Measurements from ENCODE around the gene STOX1. TPM values are rescaled to one million over a fixed set of nuclear protein-coding genes. Genes with fewer than 3 reads are reported as not detected.

The STOX1 gene
- total and polyA plus RNA-seq, 2 donors (not counting 1 experiment from before 2014, with no cell fraction given): under 0.01 to 0.05 TPM

- TF ChIP-seq, protein P1, sequence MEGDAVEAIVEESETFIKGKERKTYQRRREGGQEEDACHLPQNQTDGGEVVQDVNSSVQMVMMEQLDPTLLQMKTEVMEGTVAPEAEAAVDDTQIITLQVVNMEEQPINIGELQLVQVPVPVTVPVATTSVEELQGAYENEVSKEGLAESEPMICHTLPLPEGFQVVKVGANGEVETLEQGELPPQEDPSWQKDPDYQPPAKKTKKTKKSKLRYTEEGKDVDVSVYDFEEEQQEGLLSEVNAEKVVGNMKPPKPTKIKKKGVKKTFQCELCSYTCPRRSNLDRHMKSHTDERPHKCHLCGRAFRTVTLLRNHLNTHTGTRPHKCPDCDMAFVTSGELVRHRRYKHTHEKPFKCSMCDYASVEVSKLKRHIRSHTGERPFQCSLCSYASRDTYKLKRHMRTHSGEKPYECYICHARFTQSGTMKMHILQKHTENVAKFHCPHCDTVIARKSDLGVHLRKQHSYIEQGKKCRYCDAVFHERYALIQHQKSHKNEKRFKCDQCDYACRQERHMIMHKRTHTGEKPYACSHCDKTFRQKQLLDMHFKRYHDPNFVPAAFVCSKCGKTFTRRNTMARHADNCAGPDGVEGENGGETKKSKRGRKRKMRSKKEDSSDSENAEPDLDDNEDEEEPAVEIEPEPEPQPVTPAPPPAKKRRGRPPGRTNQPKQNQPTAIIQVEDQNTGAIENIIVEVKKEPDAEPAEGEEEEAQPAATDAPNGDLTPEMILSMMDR (conservative IDR thresholded peaks at IDR 0.05 in 1 of 2, IDR thresholded peaks at IDR 0.05 in 1 of 2; ENCODE audit: low read depth in 1 of 2, low read length in 2 of 2): no peak
- TF ChIP-seq EZH2 (IDR thresholded peaks at IDR 0.05; ENCODE audit: low read length, missing control alignments): no peak
- no peaks in the 10 kb centered on the region for H4K20me1 ChIP-seq (ENCODE audit: control insufficient read depth, extremely low read depth, insufficient read depth, low read length)
- no peak overlapping the region for H2AFZ ChIP-seq (ENCODE audit: low read length)
- no peaks in the 10 kb centered on the region for H3K79me2 ChIP-seq (ENCODE audit: control insufficient read depth, insufficient read depth, low read length)
- no peak overlapping the region for H3K9ac ChIP-seq (ENCODE audit: insufficient read depth, low read length)
- H3K4me2 ChIP-seq (ENCODE audit: extremely low read depth, insufficient read depth, low read length): no peak overlapping the region
- no peak overlapping the region for H3K4me3 ChIP-seq (replicated peaks in 1 of 4; ENCODE audit: control extremely low read depth in 1 of 4, insufficient read depth in 1 of 4, low read depth in 3 of 4, low read length in 4 of 4)
- H3K4me1 ChIP-seq (ENCODE audit: control insufficient read depth, extremely low read depth, insufficient read depth, low read length): no peaks in the 10 kb centered on the region
- peaks cover 3% of the 10 kb centered on the region for H3K27me3 ChIP-seq (ENCODE audit: control insufficient read depth, insufficient read depth, low read length)
- no peak for DNase-seq (ENCODE audit: low read depth in 2 of 2)
- no peaks in the 10 kb centered on the region for H3K9me3 ChIP-seq (ENCODE audit: control insufficient read depth, insufficient read depth, low read depth, low read length)
- H3K27ac ChIP-seq (ENCODE audit: insufficient read depth, low read length): no peak overlapping the region
- H3K36me3 ChIP-seq (ENCODE audit: control insufficient read depth, insufficient read depth, low read length): no peaks in the 10 kb centered on the region
These were observed 52.9 kb downstream of the STOX1 start for GRCh38 chr10:68880181-68880580.

- Histone ChIP-seq H3K4me1 (ENCODE audit: control insufficient read depth, extremely low read depth, insufficient read depth, low read length) (no peaks in the 10 kb centered on the region), H4K20me1 (ENCODE audit: control insufficient read depth, extremely low read depth, insufficient read depth, low read length) (no peaks in the 10 kb centered on the region), H3K79me2 (ENCODE audit: control insufficient read depth, insufficient read depth, low read length) (no peaks in the 10 kb centered on the region), H3K4me3 (replicated peaks in 1 of 4; ENCODE audit: control extremely low read depth in 1 of 4, insufficient read depth in 1 of 4, low read depth in 3 of 4, low read length in 4 of 4) (no peak overlapping the region), H3K27ac (ENCODE audit: insufficient read depth, low read length) (no peak overlapping the region), H2AFZ (ENCODE audit: low read length) (no peak overlapping the region), H3K27me3 (ENCODE audit: control insufficient read depth, insufficient read depth, low read length) (no peaks in the 10 kb centered on the region), H3K9me3 (ENCODE audit: control insufficient read depth, insufficient read depth, low read depth, low read length) (no peaks in the 10 kb centered on the region), H3K9ac (ENCODE audit: insufficient read depth, low read length) (no peak overlapping the region), H3K4me2 (ENCODE audit: extremely low read depth, insufficient read depth, low read length) (no peak overlapping the region), H3K36me3 (ENCODE audit: control insufficient read depth, insufficient read depth, low read length) (no peaks in the 10 kb centered on the region)
- TF ChIP-seq, protein P1 (conservative IDR thresholded peaks at IDR 0.05 in 1 of 2, IDR thresholded peaks at IDR 0.05 in 1 of 2; ENCODE audit: low read depth in 1 of 2, low read length in 2 of 2): no peak
- no peak for TF ChIP-seq EZH2 (IDR thresholded peaks at IDR 0.05; ENCODE audit: low read length, missing control alignments)
- DNase-seq (ENCODE audit: low read depth in 2 of 2): no peak
These were observed 67.7 kb downstream of the STOX1 start for GRCh38 chr10:68895041-68895440.

GRCh38 chr10:68897336-68897741 is 70.0 kb downstream of the STOX1 start:
- Histone ChIP-seq H3K9ac (ENCODE audit: insufficient read depth, low read length) (no peak overlapping the region), H2AFZ (ENCODE audit: low read length) (peak overlapping the region; percentile 57), H3K4me3 (replicated peaks in 1 of 4; ENCODE audit: control extremely low read depth in 1 of 4, insufficient read depth in 1 of 4, low read depth in 3 of 4, low read length in 4 of 4) (no peak overlapping the region), H3K4me2 (ENCODE audit: extremely low read depth, insufficient read depth, low read length) (peak overlapping the region; percentile 8), H3K27ac (ENCODE audit: insufficient read depth, low read length) (no peak overlapping the region), H3K27me3 (ENCODE audit: control insufficient read depth, insufficient read depth, low read length) (no peaks in the 10 kb centered on the region), H3K4me1 (ENCODE audit: control insufficient read depth, extremely low read depth, insufficient read depth, low read length) (no peaks in the 10 kb centered on the region), H3K79me2 (ENCODE audit: control insufficient read depth, insufficient read depth, low read length) (peaks cover 11% of the 10 kb centered on the region), H3K36me3 (ENCODE audit: control insufficient read depth, insufficient read depth, low read length) (no peaks in the 10 kb centered on the region), H4K20me1 (ENCODE audit: control insufficient read depth, extremely low read depth, insufficient read depth, low read length) (no peaks in the 10 kb centered on the region), H3K9me3 (ENCODE audit: control insufficient read depth, insufficient read depth, low read depth, low read length) (no peaks in the 10 kb centered on the region)
- peak; percentile 66 to 87 for DNase-seq (ENCODE audit: low read depth in 2 of 2)
- no peak for TF ChIP-seq EZH2 (IDR thresholded peaks at IDR 0.05; ENCODE audit: low read length, missing control alignments)
- TF ChIP-seq, protein P1 (conservative IDR thresholded peaks at IDR 0.05 in 1 of 2, IDR thresholded peaks at IDR 0.05 in 1 of 2; ENCODE audit: low read depth in 1 of 2, low read length in 2 of 2): peak; percentile 16 to 59
